Gastroesophageal sphincter (tissue), 4 donors: ENCODE results near the gene CFAP47. TPM values are rescaled to one million over a fixed set of nuclear protein-coding genes. Genes with fewer than 3 reads are reported as not detected.

Experiments
- ATAC-seq: fragments of 150-250 bp; one replicate; pipeline ENCODE4 v1.9.1; 2016; ENCODE audit warnings: mild to moderate bottlenecking, moderate library complexity
- H3K27ac ChIP-seq, 4 donors: fragments of 200-600 bp; sonication (generic) in 3 of 4; 1 replicate in 3 of 4; 2 replicates in 1 of 4; pipeline ENCODE4 v1.5.1; 2016 to 2019
- H3K27me3 ChIP-seq: fragments of 200-600 bp; sonication (generic); one replicate; pipeline ENCODE4 v1.5.1; 2019
- H3K36me3 ChIP-seq, 2 donors: fragments of 200-600 bp; sonication (generic); one replicate each; pipeline ENCODE4 v1.5.1; 2019; ENCODE audit warnings: control low read depth in 1 of 2
- H3K4me1 ChIP-seq, 3 donors: fragments of 200-600 bp; sonication (generic); 1 replicate in 2 of 3; 2 replicates in 1 of 3; pipeline ENCODE4 v1.5.1; 2016 to 2019; ENCODE audit warnings: control low read depth in 2 of 3
- H3K4me3 ChIP-seq, 2 donors: fragments of 200-600 bp; sonication (generic); one replicate each; pipeline ENCODE4 v1.5.1; 2019; ENCODE audit warnings: mild to moderate bottlenecking in 1 of 2, moderate library complexity in 1 of 2
- H3K9me3 ChIP-seq, 3 donors: fragments of 200-600 bp; sonication (generic); one replicate each; pipeline ENCODE4 v1.5.1; 2017 to 2019; ENCODE audit warnings: control low read depth in 2 of 3
- EP300 ChIP-seq: sonication (generic); formaldehyde crosslinking; IDR thresholded peaks from one replicate; pipeline ENCODE4 v1.6.1; 2017; ENCODE audit warnings: antibody characterized with exemption, mild to moderate bottlenecking
- POLR2A ChIP-seq, 2 donors: fragments of 450-650 bp; IDR thresholded peaks; one replicate each; pipeline ENCODE4 v1.6.1; 2017; ENCODE audit warnings: antibody characterized with exemption in 2 of 2, mild to moderate bottlenecking in 2 of 2, moderate library complexity in 1 of 2
- POLR2AphosphoS5 ChIP-seq: sonication (generic); formaldehyde crosslinking; IDR thresholded peaks from one replicate; pipeline ENCODE4 v1.6.1; 2017; ENCODE audit warnings: antibody characterized with exemption
- WGBS, 2 donors: methylation state at CpG; one replicate each; pipeline ENCODE4 v1.1.5; 2018; ENCODE audit warnings: low coverage in 1 of 2; 5-methylcytosine and 5-hydroxymethylcytosine counted together
- total RNA-seq, 4 donors: library from RNA; depleted of rRNA; stranded (reverse); fragments of >200 nt; gene quantifications; one replicate each; pipeline ENCODE4 v1.1.0, GENCODE V29; 2016
- TF ChIP-seq, protein P1 (sequence below), 4 experiments: fragments of 200-600 bp in 2 of 4; fragments of 450-650 bp in 2 of 4; sonication (generic) in 1 of 4; IDR thresholded peaks; one replicate each; pipeline ENCODE4 v1.5.1; 2017 to 2019; ENCODE audit warnings: antibody characterized with exemption in 4 of 4, mild to moderate bottlenecking in 2 of 4, moderate library complexity in 2 of 4

The CFAP47 gene
- total RNA-seq, 4 donors from 2014 or later: 0.04 TPM; not detected in 3

GRCh38 chrX:36241397-36241796 lies 321.9 kb downstream of the CFAP47 start:
- no CpG with 5 or more reads among the region's 1 CpG for whole genome bisulfite sequencing, 2 donors

DNA sequence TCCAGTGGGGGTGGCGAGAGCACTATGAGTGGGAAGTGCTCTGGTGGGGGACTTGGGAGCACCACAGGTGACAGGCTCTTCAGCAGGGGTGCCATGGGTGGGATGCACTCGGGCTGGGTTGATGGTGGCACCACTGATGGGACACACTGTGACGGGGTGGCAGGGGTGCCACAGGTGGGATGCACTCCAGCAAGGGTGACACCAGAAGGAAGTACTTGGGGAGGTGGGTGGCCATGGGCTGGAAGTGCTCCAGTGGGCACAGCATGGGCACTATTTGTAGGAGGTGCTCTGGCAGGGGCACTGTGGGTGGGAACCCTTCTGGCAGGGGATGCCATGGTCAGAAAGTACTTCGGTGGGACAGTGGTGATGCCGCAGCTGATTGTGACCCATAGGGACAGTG lies 346.6 kb downstream of the CFAP47 start:
- H3K27ac ChIP-seq: no peak overlapping the region

More at GRCh38 chrX:36241397-36241796, 321.9 kb downstream of the CFAP47 start:
- no peak for ATAC-seq
- TF ChIP-seq EP300 (no peak), POLR2AphosphoS5 (no peak), POLR2A (IDR thresholded peaks at IDR 0.05) (no peak)
- TF ChIP-seq, protein P1, sequence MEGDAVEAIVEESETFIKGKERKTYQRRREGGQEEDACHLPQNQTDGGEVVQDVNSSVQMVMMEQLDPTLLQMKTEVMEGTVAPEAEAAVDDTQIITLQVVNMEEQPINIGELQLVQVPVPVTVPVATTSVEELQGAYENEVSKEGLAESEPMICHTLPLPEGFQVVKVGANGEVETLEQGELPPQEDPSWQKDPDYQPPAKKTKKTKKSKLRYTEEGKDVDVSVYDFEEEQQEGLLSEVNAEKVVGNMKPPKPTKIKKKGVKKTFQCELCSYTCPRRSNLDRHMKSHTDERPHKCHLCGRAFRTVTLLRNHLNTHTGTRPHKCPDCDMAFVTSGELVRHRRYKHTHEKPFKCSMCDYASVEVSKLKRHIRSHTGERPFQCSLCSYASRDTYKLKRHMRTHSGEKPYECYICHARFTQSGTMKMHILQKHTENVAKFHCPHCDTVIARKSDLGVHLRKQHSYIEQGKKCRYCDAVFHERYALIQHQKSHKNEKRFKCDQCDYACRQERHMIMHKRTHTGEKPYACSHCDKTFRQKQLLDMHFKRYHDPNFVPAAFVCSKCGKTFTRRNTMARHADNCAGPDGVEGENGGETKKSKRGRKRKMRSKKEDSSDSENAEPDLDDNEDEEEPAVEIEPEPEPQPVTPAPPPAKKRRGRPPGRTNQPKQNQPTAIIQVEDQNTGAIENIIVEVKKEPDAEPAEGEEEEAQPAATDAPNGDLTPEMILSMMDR (IDR thresholded peaks at IDR 0.05): no peak
- Histone ChIP-seq H3K4me1 (no peaks in the 10 kb centered on the region), H3K36me3 (no peaks in the 10 kb centered on the region), H3K4me3 (no peak overlapping the region), H3K27ac (no peak overlapping the region), H3K9me3 (no peaks in the 10 kb centered on the region), H3K27me3 (no peaks in the 10 kb centered on the region)

DNA sequence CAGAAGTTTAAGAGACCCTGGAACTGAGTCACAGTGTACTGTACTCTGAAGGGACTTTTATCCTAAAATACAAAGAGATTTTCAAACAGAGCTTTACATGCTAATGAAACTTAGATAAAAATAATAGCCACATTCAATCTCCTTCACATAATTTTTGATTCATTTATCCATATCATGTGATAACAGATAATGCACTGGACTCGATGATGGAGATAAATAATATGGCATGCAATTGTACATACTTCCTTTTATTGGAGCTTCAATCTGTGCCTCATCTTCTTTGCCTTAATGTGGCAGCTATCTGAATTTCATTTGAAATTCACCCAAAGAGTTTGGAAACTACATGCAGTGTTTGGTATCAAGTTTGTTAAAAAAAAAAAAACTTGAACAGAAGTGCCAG lies 390.6 kb downstream of the CFAP47 start:
- ATAC-seq: no peak
- no peak overlapping the region for H3K4me3 ChIP-seq
- no peaks in the 10 kb centered on the region for H3K9me3 ChIP-seq
- no peaks in the 10 kb centered on the region for H3K36me3 ChIP-seq
- no peaks in the 10 kb centered on the region for H3K4me1 ChIP-seq
- TF ChIP-seq EP300: no peak
- TF ChIP-seq POLR2AphosphoS5: no peak
- TF ChIP-seq, protein P1 (IDR thresholded peaks at IDR 0.05): no peak
- TF ChIP-seq POLR2A (IDR thresholded peaks at IDR 0.05): no peak
- H3K27ac ChIP-seq: no peak overlapping the region
- WGBS, 2 donors: 24 to 53% methylated on average over 1 of the region's 1 CpG
- H3K27me3 ChIP-seq: no peaks in the 10 kb centered on the region

More for the DNA sequence above, 346.6 kb downstream of the CFAP47 start:
- no CpG with 5 or more reads among the region's 5 CpGs for WGBS, 2 donors
- no peaks in the 10 kb centered on the region for H3K4me1 ChIP-seq
- no peak overlapping the region for H3K4me3 ChIP-seq
- TF ChIP-seq EP300: no peak
- TF ChIP-seq POLR2A (IDR thresholded peaks at IDR 0.05): no peak
- TF ChIP-seq, protein P1 (IDR thresholded peaks at IDR 0.05): no peak
- no peak for TF ChIP-seq POLR2AphosphoS5
- ATAC-seq: no peak
- no peaks in the 10 kb centered on the region for H3K36me3 ChIP-seq
- no peaks in the 10 kb centered on the region for H3K9me3 ChIP-seq
- H3K27me3 ChIP-seq: no peaks in the 10 kb centered on the region

- TF ChIP-seq EP300 (no peak), POLR2A (IDR thresholded peaks at IDR 0.05) (no peak), POLR2AphosphoS5 (no peak)
- TF ChIP-seq, protein P1 (IDR thresholded peaks at IDR 0.05): no peak
- H3K27me3 ChIP-seq: no peaks in the 10 kb centered on the region
- no peaks in the 10 kb centered on the region for H3K4me1 ChIP-seq
- WGBS, 2 donors: 49 to 72% methylated on average over 3 of the region's 3 CpGs
- no peaks in the 10 kb centered on the region for H3K9me3 ChIP-seq
- H3K36me3 ChIP-seq: no peaks in the 10 kb centered on the region
- H3K4me3 ChIP-seq: no peak overlapping the region
- no peak for ATAC-seq
- no peak overlapping the region for H3K27ac ChIP-seq
Observed at GRCh38 chrX:36314303-36314702, 394.8 kb downstream of the CFAP47 start.

DNA sequence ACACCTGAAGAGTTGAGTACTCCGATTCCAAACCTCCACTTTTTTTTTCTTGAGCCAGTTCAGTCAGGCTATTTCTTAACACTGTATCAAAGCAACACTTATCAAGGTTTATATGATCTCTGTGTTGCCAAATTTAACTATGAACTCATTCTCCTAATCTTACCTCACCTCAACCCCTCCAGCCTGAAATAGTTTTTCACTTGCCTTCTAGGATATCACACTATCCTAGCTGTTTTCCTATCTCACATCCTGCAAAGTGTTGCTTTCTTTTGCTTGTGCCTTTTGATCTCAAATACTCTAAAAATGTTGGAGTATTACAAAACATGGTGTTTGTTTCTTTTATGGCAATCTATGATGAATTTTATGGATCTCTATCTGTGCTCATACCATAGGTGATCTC lies 415.0 kb downstream of the CFAP47 start:
- no peak for ATAC-seq
- no peak for TF ChIP-seq POLR2AphosphoS5
- TF ChIP-seq, protein P1 (IDR thresholded peaks at IDR 0.05): no peak
- no peak for TF ChIP-seq EP300
- TF ChIP-seq POLR2A (IDR thresholded peaks at IDR 0.05): no peak

More for the DNA sequence above, 415.0 kb downstream of the CFAP47 start:
- Histone ChIP-seq H3K4me3 (no peak overlapping the region), H3K27me3 (no peaks in the 10 kb centered on the region), H3K9me3 (no peaks in the 10 kb centered on the region), H3K4me1 (no peaks in the 10 kb centered on the region), H3K36me3 (no peaks in the 10 kb centered on the region), H3K27ac (no peak overlapping the region)
- WGBS, 2 donors: 43 to 47% methylated on average over 1 of the region's 1 CpG
